Neuronal stem cell (in vitro differentiated cells): Measurements from ENCODE around the gene DYNC1LI1.
"Not testable (repeated sequence)": the region's sequence is repeated elsewhere in the genome, so short reads cannot be mapped to it uniquely, and the experiment has no call there.

Source experiments
- DNase-seq: peaks from one replicate; pipeline ENCODE4 v3.0.0-alpha.2; 2013; ENCODE audit warnings: low spot score
- H2AFZ ChIP-seq: one replicate; pipeline ENCODE4 v1.6.1; 2013; ENCODE audit warnings: mild to moderate bottlenecking, low read length, inconsistent platforms
- H2AK5ac ChIP-seq: 2 replicates; pipeline ENCODE4 v1.6.1; 2013; ENCODE audit warnings: low read depth, mild to moderate bottlenecking, inconsistent platforms, low read length, moderate library complexity, mixed read lengths
- H2BK120ac ChIP-seq: 2 replicates; pipeline ENCODE4 v1.6.1; 2013; ENCODE audit warnings: low read depth, mild to moderate bottlenecking, inconsistent platforms, low read length, moderate library complexity, mixed read lengths
- H2BK12ac ChIP-seq: one replicate; pipeline ENCODE4 v1.6.1; 2013; ENCODE audit warnings: low read length, inconsistent platforms
- H2BK15ac ChIP-seq: 2 replicates; pipeline ENCODE4 v1.6.1; 2013; ENCODE audit warnings: mild to moderate bottlenecking, low read length, inconsistent platforms, mixed read lengths
- H2BK5ac ChIP-seq: one replicate; pipeline ENCODE4 v1.6.1; 2013; ENCODE audit warnings: inconsistent platforms, mild to moderate bottlenecking, low read length, moderate library complexity
- H3K14ac ChIP-seq: one replicate; pipeline ENCODE4 v1.6.1; 2013; ENCODE audit warnings: low read length, inconsistent platforms
- H3K18ac ChIP-seq: 2 replicates; pipeline ENCODE4 v1.6.1; 2013; ENCODE audit warnings: low read length, inconsistent platforms
- H3K23ac ChIP-seq: 2 replicates; pipeline ENCODE4 v1.6.1; 2013; ENCODE audit warnings: low read depth, mild to moderate bottlenecking, mixed read lengths, low read length, inconsistent platforms; ENCODE audit not compliant: poor library complexity
- H3K27ac ChIP-seq: replicated peaks from 3 replicates; pipeline ENCODE4 v1.5.1; 2013; ENCODE audit warnings: low read length, inconsistent platforms
- H3K27me3 ChIP-seq, 3 experiments: 2 replicates each; pipeline ENCODE4 v1.6.1; 2013; ENCODE audit warnings: low read length in 3 of 3, mild to moderate bottlenecking in 2 of 3, inconsistent platforms in 1 of 3, low read depth in 1 of 3, mixed read lengths in 1 of 3, moderate library complexity in 1 of 3; ENCODE audit not compliant: control insufficient read depth in 3 of 3, insufficient read depth in 3 of 3
- H3K36me3 ChIP-seq, 2 donors: replicated peaks in 1 of 2; 2 replicates each; pipeline ENCODE4 v1.6.1; 2013; ENCODE audit warnings: low read length in 2 of 2; ENCODE audit not compliant: control insufficient read depth in 2 of 2, insufficient read depth in 2 of 2
- H3K4ac ChIP-seq: 2 replicates; pipeline ENCODE4 v1.6.1; 2013; ENCODE audit warnings: inconsistent platforms, mild to moderate bottlenecking, low read length, moderate library complexity
- H3K4me1 ChIP-seq, 2 donors: 1 replicate in 1 of 2; 2 replicates in 1 of 2; pipeline ENCODE4 v1.6.1; 2013; ENCODE audit warnings: low read length in 2 of 2, low read depth in 1 of 2; ENCODE audit not compliant: control insufficient read depth in 2 of 2, insufficient read depth in 1 of 2
- H3K4me2 ChIP-seq: one replicate; pipeline ENCODE4 v1.6.1; 2013; ENCODE audit warnings: mild to moderate bottlenecking, low read length, inconsistent platforms; ENCODE audit not compliant: insufficient read depth, poor library complexity, severe bottlenecking
- H3K4me3 ChIP-seq, 2 donors: 2 replicates each; pipeline ENCODE4 v1.5.1; 2013; ENCODE audit warnings: low read length in 2 of 2, mild to moderate bottlenecking in 2 of 2, inconsistent platforms in 1 of 2, moderate library complexity in 1 of 2
- H3K79me1 ChIP-seq: one replicate; pipeline ENCODE4 v1.6.1; 2013; ENCODE audit warnings: low read depth, mild to moderate bottlenecking, inconsistent platforms, low read length, moderate library complexity
- H3K9ac ChIP-seq: one replicate; pipeline ENCODE4 v1.6.1; 2013; ENCODE audit warnings: mild to moderate bottlenecking, low read depth, low read length, inconsistent platforms; ENCODE audit not compliant: poor library complexity
- H3K9me3 ChIP-seq, 2 donors: replicated peaks in 1 of 2; 2 replicates each; pipeline versions ENCODE3 to v1.6.1; 2013; ENCODE audit warnings: low read length in 2 of 2, mild to moderate bottlenecking in 2 of 2, inconsistent platforms in 1 of 2, low read depth in 1 of 2, mixed read lengths in 1 of 2, moderate library complexity in 1 of 2; ENCODE audit not compliant: control insufficient read depth in 2 of 2, insufficient read depth in 1 of 2
- H4K8ac ChIP-seq: one replicate; pipeline ENCODE4 v1.6.1; 2013; ENCODE audit warnings: low read depth, mild to moderate bottlenecking, inconsistent platforms, low read length, moderate library complexity
- H4K91ac ChIP-seq: one replicate; pipeline ENCODE4 v1.6.1; 2013; ENCODE audit warnings: low read length, low read depth, mild to moderate bottlenecking, inconsistent platforms; ENCODE audit not compliant: poor library complexity
- WGBS, 2 donors: extraction: QIAGEN DNeasy Blood & Tissue Kit; methylation state at CpG; one replicate each; pipeline ENCODE4 v1.1.7; 2013; ENCODE audit warnings: missing lambda C conversion rate in 2 of 2, mixed read lengths in 1 of 2; ENCODE audit not compliant: insufficient read length in 2 of 2, insufficient replicate concordance in 1 of 2; ENCODE audit errors: extremely low coverage in 2 of 2; 5-methylcytosine and 5-hydroxymethylcytosine counted together

The DYNC1LI1 gene

DNA sequence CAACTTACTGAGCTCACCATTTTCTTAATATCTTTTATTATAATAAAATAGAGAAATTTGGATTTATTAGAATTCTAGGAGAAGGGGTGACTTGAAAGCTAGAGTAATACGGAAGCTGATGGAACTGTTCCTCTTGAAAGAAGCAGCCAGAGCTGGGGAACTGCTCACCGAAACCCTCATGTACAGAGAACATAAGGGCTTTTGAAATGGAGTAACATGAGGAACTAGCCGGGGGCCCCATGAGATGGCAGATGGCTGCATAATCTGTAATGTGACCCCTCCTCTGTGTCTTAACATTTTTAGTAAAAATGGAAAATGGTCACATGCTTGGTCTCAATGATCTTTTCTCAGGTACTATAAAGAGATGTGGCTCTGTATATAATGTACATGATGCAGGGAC lies 15.7 kb upstream of the DYNC1LI1 start:
- no peaks in the 10 kb centered on the region for H3K9me3 ChIP-seq
- no peak overlapping the region for H2BK12ac ChIP-seq
- H3K4me1 ChIP-seq: peaks cover 0 to 1% of the 10 kb centered on the region in 2 donors
- no peak overlapping the region for H3K4ac ChIP-seq
- no peak overlapping the region for H3K23ac ChIP-seq
- H2BK120ac ChIP-seq: no peak overlapping the region
- no peak overlapping the region for H3K4me3 ChIP-seq
- no peak overlapping the region for H3K14ac ChIP-seq
- H2BK15ac ChIP-seq: no peak overlapping the region
- H3K79me1 ChIP-seq: no peaks in the 10 kb centered on the region
- no peak overlapping the region for H3K9ac ChIP-seq
- no peaks in the 10 kb centered on the region for H3K36me3 ChIP-seq
- H2BK5ac ChIP-seq: no peak overlapping the region
- WGBS, 2 donors: 100% methylated on average over 1 of the region's 3 CpGs; no CpG with 5 or more reads in 1 of the 2 donors
- no peak overlapping the region for H4K8ac ChIP-seq
- no peak overlapping the region for H2AK5ac ChIP-seq
- no peak overlapping the region for H3K4me2 ChIP-seq
- H3K27ac ChIP-seq: no peak overlapping the region
- no peak for DNase-seq
- H3K18ac ChIP-seq: no peak overlapping the region
- H4K91ac ChIP-seq: no peak overlapping the region
- H2AFZ ChIP-seq: no peak overlapping the region
- peaks cover 0 to 24% (median 0%) of the 10 kb centered on the region in 3 experiments for H3K27me3 ChIP-seq

- Histone ChIP-seq H4K91ac (no peak overlapping the region), H3K27ac (no peak overlapping the region), H3K9me3 (no peaks in the 10 kb centered on the region), H2BK15ac (no peak overlapping the region), H2BK12ac (no peak overlapping the region), H3K4ac (no peak overlapping the region), H3K14ac (no peak overlapping the region), H3K27me3 (peaks cover 0 to 16% (median 0%) of the 10 kb centered on the region in 3 experiments), H2BK5ac (no peak overlapping the region), H3K9ac (no peak overlapping the region), H4K8ac (no peak overlapping the region), H2AFZ (no peak overlapping the region), H3K4me2 (no peak overlapping the region), H3K23ac (no peak overlapping the region), H3K79me1 (no peaks in the 10 kb centered on the region), H2AK5ac (no peak overlapping the region), H3K18ac (no peak overlapping the region), H2BK120ac (no peak overlapping the region), H3K36me3 (no peaks in the 10 kb centered on the region), H3K4me3 (no peak overlapping the region), H3K4me1 (no peaks in the 10 kb centered on the region)
- WGBS, 2 donors: no CpG with 5 or more reads among the region's 1 CpG
- no peak for DNase-seq
These were observed 14.0 kb upstream of the DYNC1LI1 start for GRCh38 chr3:32584660-32585059.

DNA sequence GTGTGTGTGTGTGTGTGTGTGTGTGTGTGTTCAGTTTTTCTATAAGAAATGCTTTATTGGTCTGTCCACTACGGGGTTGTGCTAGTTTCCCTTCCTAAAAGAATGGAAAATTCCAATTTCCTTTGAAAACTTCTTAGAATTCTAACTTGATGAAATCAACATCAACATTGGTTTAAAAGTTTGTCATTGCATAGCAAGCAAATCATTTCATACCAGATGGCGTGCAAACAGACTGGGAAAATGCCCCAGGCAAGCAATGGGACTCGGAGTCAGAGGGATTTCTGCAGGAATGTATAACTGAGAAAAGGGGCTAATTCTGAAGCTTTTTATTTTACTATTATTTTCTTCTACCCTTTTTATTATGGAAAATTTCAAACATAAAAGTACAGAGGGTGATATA lies 13.1 kb upstream of the DYNC1LI1 start:
- Histone ChIP-seq H3K9me3 (no peaks in the 10 kb centered on the region), H4K8ac (no peak overlapping the region), H3K4me2 (no peak overlapping the region), H3K9ac (no peak overlapping the region), H3K18ac (no peak overlapping the region), H2AFZ (no peak overlapping the region), H3K4ac (no peak overlapping the region), H2BK12ac (no peak overlapping the region), H3K23ac (no peak overlapping the region), H2BK120ac (no peak overlapping the region), H2BK5ac (no peak overlapping the region), H3K79me1 (no peaks in the 10 kb centered on the region), H2AK5ac (no peak overlapping the region), H3K14ac (no peak overlapping the region), H3K4me1 (no peaks in the 10 kb centered on the region), H4K91ac (no peak overlapping the region), H3K4me3 (no peak overlapping the region), H3K27me3 (peaks cover 0 to 7% (median 0%) of the 10 kb centered on the region in 3 experiments), H2BK15ac (no peak overlapping the region), H3K36me3 (no peaks in the 10 kb centered on the region), H3K27ac (no peak overlapping the region)
- DNase-seq: no peak
- no CpG with 5 or more reads among the region's 3 CpGs for WGBS, 2 donors

GRCh38 chr3:32578669-32579068 lies 8.0 kb upstream of the DYNC1LI1 start:
- not testable (repeated sequence) for H3K9me3 ChIP-seq, DNase-seq, H3K9ac ChIP-seq, H4K91ac ChIP-seq, H2BK5ac ChIP-seq, H4K8ac ChIP-seq, H3K18ac ChIP-seq, H3K23ac ChIP-seq, H2AFZ ChIP-seq, H3K79me1 ChIP-seq, H3K4me2 ChIP-seq, H3K4me1 ChIP-seq, H3K4me3 ChIP-seq, H3K27ac ChIP-seq, H3K14ac ChIP-seq, H3K4ac ChIP-seq, H2BK12ac ChIP-seq, H2AK5ac ChIP-seq, H2BK120ac ChIP-seq, H2BK15ac ChIP-seq, H3K27me3 ChIP-seq, H3K36me3 ChIP-seq
- WGBS, 2 donors: no CpG with 5 or more reads among the region's 31 CpGs
